Kidney epithelial cell (primary cell): ENCODE data around the gene LENEP. TPM values are rescaled to one million over a fixed set of nuclear protein-coding genes. Genes with fewer than 3 reads are reported as not detected.

Experiments
- DNase-seq: peaks from one replicate; pipeline ENCODE4 v3.0.0-alpha.2; 2010; ENCODE audit warnings: low read depth
- H3K27me3 ChIP-seq: 2 replicates; pipeline ENCODE4 v1.6.0; 2011; ENCODE audit warnings: low read length; ENCODE audit not compliant: control insufficient read depth, insufficient read depth
- H3K36me3 ChIP-seq: 2 replicates; pipeline ENCODE4 v1.5.1; 2011; ENCODE audit warnings: low read length; ENCODE audit not compliant: control insufficient read depth, insufficient read depth
- H3K4me3 ChIP-seq: 2 replicates; pipeline ENCODE4 v1.5.1; 2011; ENCODE audit warnings: low read depth, mild to moderate bottlenecking, control low read depth, low read length
- total RNA-seq: library from RNA; depleted of rRNA; stranded (reverse); fragments of >200 nt; gene quantifications from 2 replicates; pipeline ENCODE4 v1.2.3, GENCODE V29; 2015
- TF ChIP-seq, protein P1 (sequence below): IDR thresholded peaks from 2 replicates; pipeline ENCODE4 v1.5.1; 2011; ENCODE audit warnings: mild to moderate bottlenecking, moderate library complexity, low read length, control low read depth, inconsistent platforms; ENCODE audit not compliant: insufficient read depth, poor library complexity, severe bottlenecking

LENEP gene
- total RNA-seq, 1 donor from 2014 or later: 1.6 TPM

DNA sequence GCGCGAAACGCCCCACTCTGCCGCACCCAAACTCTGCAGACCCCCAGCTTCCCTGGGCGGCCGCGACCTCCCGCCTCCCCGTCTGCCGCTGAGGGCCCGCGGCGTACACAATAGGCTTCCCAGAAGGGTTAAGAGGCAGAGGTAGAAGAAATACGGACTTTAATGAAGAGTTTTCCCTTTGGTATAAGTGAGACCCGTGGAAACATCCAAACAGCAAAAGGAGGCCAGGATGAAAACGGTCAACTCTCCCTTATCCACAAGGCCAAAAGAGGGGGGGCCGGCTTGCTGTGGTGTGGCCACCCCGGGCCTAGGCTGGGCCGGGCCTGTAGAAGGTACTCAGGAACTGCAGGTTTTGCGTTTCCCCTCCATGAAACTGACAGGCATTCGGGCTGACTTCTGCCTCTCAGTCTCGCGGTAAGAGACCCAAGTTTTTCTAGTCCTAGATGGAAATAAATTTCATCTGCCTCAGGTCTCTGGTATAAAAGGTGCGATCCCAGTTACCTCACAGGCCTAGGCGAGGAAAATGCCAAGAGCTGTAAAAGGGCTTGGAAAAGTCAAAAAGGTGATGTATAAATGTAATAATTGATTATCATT is 31.1 kb upstream of the LENEP start:
- TF ChIP-seq, protein P1, sequence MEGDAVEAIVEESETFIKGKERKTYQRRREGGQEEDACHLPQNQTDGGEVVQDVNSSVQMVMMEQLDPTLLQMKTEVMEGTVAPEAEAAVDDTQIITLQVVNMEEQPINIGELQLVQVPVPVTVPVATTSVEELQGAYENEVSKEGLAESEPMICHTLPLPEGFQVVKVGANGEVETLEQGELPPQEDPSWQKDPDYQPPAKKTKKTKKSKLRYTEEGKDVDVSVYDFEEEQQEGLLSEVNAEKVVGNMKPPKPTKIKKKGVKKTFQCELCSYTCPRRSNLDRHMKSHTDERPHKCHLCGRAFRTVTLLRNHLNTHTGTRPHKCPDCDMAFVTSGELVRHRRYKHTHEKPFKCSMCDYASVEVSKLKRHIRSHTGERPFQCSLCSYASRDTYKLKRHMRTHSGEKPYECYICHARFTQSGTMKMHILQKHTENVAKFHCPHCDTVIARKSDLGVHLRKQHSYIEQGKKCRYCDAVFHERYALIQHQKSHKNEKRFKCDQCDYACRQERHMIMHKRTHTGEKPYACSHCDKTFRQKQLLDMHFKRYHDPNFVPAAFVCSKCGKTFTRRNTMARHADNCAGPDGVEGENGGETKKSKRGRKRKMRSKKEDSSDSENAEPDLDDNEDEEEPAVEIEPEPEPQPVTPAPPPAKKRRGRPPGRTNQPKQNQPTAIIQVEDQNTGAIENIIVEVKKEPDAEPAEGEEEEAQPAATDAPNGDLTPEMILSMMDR: no peak
- peaks cover 4% of the 10 kb centered on the region for H3K36me3 ChIP-seq
- no peak for DNase-seq

DNA sequence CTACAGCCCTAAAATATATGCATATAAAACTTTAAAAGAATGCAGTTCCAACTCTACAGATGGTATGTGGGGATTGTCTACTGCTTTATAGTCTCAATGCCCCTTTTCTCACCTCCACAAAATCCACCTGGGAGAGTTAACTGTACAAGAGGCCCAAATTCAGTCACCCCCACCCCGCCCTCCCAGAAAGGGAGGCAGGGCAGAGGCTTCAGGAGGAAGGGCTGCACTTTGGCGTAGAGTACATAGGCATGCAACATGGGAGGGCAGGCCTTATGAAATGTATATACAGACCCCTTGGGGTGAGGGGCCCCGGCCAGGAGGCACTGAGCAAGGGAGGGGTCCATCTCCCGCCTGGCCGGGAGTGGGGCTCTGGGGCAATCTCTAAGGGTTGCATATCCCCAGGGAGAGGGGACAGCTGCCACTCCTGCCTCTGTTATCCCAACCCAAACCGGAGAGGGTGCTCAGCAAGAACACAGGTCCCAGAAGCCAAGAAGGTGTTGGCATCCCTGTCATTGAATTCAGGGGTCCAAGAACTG is 30.5 kb upstream of the LENEP start:
- Histone ChIP-seq H3K27me3 (no peaks in the 10 kb centered on the region), H3K4me3 (no peak overlapping the region), H3K36me3 (peaks cover 7% of the 10 kb centered on the region)
- DNase-seq: no peak
- TF ChIP-seq, protein P1: no peak

More for the DNA sequence above, 31.1 kb upstream of the LENEP start:
- Histone ChIP-seq H3K27me3 (no peaks in the 10 kb centered on the region), H3K4me3 (peak overlapping the region; percentile 67)

DNA sequence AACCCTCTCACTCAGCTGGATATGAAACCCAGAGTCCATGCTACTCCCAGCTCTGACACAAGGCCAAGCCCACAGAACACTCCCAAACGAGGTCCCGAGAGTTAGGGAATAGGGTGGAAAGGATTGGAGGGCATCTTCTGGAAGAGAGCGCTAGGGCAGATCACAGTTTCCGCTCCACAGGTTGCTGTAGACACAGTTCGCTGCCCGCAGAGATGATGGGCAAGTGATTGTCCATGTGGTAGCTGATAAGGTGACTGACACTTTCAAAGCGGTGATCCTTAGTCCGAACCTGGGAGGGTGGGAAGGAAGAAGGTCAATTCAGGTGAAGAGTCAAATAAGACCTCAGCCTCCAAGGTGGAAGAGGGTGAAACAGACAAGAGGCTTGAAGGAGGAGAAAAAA is 29.7 kb upstream of the LENEP start:
- H3K27me3 ChIP-seq: no peaks in the 10 kb centered on the region
- no peak overlapping the region for H3K4me3 ChIP-seq
- no peak for DNase-seq
- H3K36me3 ChIP-seq: peaks cover 8% of the 10 kb centered on the region
- TF ChIP-seq, protein P1: no peak

DNA sequence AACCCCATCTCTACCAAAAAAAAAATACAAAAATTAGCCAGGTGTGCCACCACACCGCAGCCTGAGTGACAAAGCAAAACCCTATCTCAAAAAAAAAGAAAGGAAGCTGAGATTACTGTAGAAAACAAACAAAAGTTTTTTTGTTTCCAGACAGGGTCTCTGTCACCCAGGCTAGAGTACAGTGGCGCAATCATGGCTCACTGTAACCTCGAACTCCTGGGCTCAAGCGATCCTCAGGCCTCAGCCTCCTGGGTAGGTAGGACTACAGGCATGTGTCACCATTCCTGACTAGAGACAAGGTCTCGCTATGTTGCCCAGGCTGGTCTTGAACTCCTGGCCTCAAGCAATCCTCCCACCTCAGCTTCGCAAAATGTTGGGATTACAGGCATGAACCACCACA is 29.0 kb upstream of the LENEP start:
- Histone ChIP-seq H3K27me3 (no peaks in the 10 kb centered on the region), H3K36me3 (peaks cover 8% of the 10 kb centered on the region), H3K4me3 (no peak overlapping the region)
- no peak for DNase-seq
- TF ChIP-seq, protein P1: no peak

DNA sequence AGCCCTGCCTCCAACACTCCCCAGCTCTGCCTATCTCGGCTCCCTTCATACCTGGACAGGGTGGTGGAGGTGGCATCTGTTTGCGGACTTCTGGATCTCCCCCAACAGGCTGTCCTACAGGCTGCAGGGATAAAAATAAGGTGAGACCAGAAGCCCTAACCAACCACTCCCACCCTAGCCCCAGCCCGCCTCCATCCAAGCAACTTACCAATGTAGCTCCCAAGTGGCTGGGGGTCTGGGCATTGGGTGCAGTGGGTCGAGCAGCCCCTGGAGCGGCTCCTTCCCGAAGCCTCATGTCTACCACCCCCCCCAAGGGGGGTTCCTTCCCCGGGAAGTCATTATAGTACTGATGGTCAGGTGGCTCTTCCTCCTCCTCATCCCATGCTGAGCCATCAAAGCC is 27.3 kb upstream of the LENEP start:
- H3K36me3 ChIP-seq: peaks cover 7% of the 10 kb centered on the region
- TF ChIP-seq, protein P1: no peak
- DNase-seq: no peak
- H3K4me3 ChIP-seq: no peak overlapping the region
- no peaks in the 10 kb centered on the region for H3K27me3 ChIP-seq

DNA sequence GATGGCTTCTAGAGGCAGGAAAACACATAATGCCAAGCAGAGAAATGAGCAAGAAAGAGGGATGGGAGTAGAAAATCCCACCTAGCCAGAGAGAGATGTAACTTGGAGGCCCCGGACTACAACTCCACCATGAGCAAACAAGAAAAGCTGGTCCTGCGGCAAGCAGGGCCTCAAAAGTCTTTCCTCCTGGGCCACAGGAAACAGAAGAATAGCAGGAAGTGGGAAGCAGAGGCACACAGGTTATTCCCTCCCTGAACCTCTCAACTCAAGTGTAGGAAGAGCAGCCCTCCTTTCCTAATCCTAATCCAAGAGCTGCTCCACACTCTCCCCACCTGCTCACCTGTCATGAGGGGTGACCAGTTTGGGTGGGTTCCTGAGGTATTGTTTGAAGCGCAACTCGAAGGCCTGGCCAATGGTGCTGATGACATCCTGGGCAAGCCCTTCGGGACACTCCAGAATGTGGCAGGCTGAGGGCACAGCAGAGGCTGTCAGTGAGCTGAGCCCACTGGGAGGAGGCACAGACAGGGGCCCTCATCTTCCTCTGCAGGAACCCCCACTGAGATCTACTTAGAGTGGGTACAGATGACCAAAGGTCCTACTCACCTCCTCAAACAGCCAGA is 25.9 kb upstream of the LENEP start:
- DNase-seq: no peak
- TF ChIP-seq, protein P1: no peak
- H3K4me3 ChIP-seq: no peak overlapping the region
- peaks cover 7% of the 10 kb centered on the region for H3K36me3 ChIP-seq
- no peaks in the 10 kb centered on the region for H3K27me3 ChIP-seq
